ENCODE measurements around the gene EXOSC3.

Gene EXOSC3

GRCh38 chr9:37732952-37733351 is 51.9 kb downstream of the EXOSC3 start:
- no peak for DNase-seq (ENCODE audit: low read depth in 1 of 2, low spot score in 1 of 2)

- DNase-seq (ENCODE audit: low read depth in 1 of 2, low spot score in 1 of 2): no peak
Measured at GRCh38 chr9:37732086-37732741, 52.6 kb downstream of the EXOSC3 start.

GRCh38 chr9:37730839-37731238 is 54.0 kb downstream of the EXOSC3 start:
- no peak for DNase-seq (ENCODE audit: low read depth in 1 of 2, low spot score in 1 of 2)

GRCh38 chr9:37730256-37730655 is 54.6 kb downstream of the EXOSC3 start:
- no peak for DNase-seq (ENCODE audit: low read depth in 1 of 2, low spot score in 1 of 2)

Data from activated CD4-positive, alpha-beta T cell treated with anti-CD3 and anti-CD28 coated beads, Interleukin-2, amount 50 U/mL, for 24 hours (primary cell).